ENCODE results near the gene ZNF808.
"Not testable (repeated sequence)": the region's sequence is repeated elsewhere in the genome, so short reads cannot be mapped to it uniquely, and the experiment has no call there.

The ZNF808 gene

DNA sequence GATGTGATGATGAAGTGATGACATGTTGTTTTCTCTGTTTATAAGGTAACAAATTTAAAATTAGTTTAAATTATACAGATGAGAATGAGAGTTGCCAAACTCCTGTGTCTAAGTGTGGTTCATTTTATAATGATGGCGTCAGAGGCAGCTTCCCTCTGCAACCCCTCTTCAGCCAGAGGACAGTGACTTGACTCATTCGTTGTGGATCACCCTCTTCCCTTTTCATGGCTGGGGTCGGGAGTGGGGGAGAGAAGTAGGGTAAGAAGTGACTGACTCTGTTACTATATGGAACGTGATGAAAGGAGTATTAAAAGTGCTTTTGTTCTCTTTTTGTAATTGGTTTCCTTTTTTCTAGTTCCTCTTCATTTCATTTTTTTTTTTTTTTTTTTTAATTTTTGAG is 11.3 kb downstream of the ZNF808 start:
- not testable (repeated sequence) for DNase-seq

- not testable (repeated sequence) for DNase-seq
Measured at GRCh38 chr19:52541176-52541575, 13.7 kb downstream of the ZNF808 start.

DNA sequence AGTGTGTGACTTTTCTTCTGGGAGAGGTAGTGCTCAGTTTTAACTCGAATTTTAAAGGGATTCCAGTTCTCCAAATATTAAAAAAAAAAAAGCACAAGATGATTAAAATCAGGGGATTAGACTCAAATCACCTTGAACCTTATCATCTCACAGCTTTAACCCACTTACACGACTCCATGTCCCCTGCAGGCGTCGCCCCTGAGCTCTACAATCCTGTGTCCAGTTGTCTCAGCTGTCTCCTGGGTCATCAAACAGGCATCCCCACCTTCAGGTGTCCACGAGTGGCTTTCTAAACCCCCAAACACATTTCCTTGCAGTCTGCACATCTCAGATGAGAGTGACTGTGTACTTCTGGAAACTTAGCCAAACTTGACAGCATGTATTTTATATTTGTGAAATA is 14.1 kb downstream of the ZNF808 start:
- no peak for DNase-seq

GRCh38 chr19:52542541-52542940 is 15.1 kb downstream of the ZNF808 start:
- not testable (repeated sequence) for DNase-seq

GRCh38 chr19:52542984-52543664 is 15.7 kb downstream of the ZNF808 start:
- no peak for DNase-seq

DNA sequence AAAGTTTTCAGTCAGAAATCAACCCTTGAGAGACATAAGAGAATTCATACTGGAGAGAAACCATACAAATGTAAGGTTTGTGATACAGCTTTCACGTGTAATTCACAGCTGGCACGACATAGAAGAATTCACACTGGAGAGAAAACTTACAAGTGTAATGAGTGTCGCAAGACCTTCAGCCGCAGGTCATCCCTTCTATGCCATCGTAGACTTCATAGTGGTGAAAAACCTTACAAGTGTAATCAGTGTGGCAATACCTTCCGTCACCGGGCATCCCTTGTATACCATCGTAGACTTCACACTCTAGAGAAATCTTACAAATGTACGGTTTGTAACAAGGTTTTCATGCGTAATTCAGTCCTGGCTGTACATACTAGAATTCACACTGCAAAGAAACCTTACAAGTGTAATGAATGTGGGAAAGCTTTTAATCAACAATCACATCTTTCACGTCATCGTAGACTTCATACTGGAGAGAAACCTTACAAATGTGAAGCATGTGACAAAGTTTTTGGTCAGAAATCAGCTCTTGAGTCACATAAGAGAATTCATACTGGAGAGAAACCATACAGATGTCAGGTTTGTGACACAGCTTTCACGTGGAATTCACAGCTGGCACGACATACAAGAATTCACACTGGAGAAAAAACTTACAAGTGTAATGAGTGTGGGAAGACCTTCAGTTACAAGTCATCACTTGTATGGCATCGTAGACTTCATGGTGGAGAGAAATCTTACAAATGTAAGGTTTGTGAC is 26.9 kb downstream of the ZNF808 start:
- DNase-seq, result no peak

GRCh38 chr19:52557231-52557995 is 29.9 kb downstream of the ZNF808 start:
- DNase-seq, result no peak

DNA sequence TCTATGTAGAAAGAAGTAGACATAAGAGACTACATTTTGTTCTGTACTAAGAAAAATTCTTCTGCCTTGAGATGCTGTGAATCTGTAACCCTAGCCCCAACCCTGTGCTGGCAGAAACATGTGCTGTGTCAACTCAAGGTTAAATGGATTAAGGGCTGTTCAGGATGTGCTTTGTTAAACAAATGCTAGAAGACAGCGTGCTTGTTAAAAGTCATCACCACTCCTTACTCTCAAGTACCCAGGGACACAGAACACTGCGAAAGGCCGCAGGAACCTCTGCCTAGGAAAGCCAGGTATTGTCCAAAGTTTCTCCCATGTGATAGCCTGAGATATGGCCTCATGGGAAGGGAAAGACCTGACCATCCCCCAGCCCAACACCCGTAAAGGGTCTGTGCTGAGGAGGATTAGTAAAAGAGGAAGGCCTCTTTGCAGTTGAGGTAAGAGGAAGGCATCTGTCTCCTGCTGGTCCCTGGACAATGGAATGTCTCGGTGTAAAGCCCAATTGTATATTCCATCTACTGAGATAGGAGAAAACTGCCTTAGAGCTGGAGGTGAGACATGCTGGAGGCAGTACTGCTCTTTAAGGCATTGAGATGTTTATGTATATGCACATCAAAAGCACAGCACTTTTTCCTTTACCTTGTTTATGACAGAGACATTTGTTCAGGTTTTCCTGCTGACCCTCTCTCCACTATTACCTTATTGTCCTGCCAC is 31.4 kb downstream of the ZNF808 start:
- DNase-seq, result not testable (repeated sequence)

GRCh38 chr19:52561611-52562010 is 34.1 kb downstream of the ZNF808 start:
- DNase-seq, result not testable (repeated sequence)

DNA sequence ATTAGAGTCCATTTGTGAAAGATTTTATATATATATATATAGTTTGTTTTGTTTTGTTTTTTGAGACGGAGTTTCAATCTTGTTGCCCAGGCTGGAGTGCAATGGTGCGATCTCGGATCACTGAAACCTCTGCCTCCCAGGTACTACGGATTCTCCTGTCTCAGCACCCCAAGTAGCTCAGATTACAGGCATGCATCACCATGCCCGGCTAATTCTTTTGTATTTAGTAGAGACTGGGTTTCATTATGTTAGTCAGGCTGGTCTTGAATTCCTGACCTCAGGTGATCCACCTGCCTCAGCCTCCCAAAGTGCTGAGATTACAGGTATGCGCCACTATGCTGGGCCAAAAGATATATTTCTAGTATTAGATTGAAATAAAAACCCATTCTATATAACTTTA is 38.7 kb downstream of the ZNF808 start:
- DNase-seq, result no peak

GRCh38 chr19:52566588-52566987 is 39.1 kb downstream of the ZNF808 start:
- no peak for DNase-seq

- no peak for DNase-seq
Measured at GRCh38 chr19:52567921-52568320, 40.5 kb downstream of the ZNF808 start.

GRCh38 chr19:52569638-52569999 is 42.2 kb downstream of the ZNF808 start:
- DNase-seq, result not testable (repeated sequence)

- peak; percentile 45 for DNase-seq
Measured at GRCh38 chr19:52570000-52570861, 42.8 kb downstream of the ZNF808 start, which contains the start of gene ZNF701. Gene ZNF701 (plus strand): TSS chr19:52570287. CDS start chr19:52574148, 3,861 bp downstream.

DNA sequence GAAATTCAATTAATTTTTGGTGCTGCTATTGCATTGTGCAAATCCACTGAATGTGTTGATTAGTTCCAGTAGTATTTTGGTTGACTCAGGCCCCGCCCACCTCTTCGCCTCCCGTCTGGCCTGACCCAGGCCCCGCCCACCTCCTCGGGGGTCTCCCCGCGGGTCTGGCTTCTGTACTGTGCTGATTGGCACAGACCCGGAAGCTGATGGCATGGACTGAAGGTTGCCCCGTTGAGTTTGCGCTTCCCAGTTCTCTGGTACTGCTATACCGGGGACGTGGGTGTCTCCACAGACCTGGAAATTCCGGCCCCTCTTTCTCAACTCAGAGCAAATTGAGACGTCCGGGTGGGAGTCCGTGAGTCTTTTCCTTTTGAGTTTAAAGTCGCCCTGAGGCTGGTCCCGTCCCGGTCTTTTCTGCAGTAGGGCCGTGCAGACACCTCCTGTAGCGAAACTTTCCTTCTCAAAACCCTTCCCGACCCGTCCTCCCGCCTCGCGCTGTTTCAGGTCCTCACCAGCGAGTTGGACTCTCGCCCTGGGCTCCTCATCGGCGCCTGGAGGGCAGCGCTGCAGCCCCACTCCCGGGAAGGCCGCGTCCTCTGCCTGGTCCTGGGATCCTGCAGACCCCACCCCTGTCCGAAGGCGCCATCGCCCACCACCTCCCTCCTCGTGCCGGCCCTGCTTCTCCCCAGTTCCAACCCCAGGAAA is 57.4 kb downstream of the ZNF808 start:
- no peak for DNase-seq

- DNase-seq, result no peak
Measured at GRCh38 chr19:52585604-52586003, 58.1 kb downstream of the ZNF808 start.

DNA sequence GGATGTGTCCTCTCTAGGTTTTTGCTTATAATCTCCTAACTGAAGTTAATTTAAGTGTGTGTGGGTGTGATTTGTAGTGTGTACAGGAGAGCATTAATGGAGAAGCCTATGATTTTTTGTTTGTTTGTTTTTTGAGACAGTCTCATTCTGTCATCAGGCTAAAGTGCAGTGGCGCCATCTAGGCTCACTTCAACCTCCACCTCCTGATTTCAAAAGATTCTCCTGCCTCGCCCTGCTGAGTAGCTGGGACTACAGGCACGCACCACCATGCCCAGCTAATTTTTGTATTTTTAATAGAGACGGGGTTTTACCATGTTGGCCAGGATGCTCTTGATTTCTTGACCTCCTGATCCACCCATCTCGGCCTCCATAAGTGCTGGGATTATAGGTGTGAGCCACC is 63.3 kb downstream of the ZNF808 start:
- DNase-seq, result no peak

DNA sequence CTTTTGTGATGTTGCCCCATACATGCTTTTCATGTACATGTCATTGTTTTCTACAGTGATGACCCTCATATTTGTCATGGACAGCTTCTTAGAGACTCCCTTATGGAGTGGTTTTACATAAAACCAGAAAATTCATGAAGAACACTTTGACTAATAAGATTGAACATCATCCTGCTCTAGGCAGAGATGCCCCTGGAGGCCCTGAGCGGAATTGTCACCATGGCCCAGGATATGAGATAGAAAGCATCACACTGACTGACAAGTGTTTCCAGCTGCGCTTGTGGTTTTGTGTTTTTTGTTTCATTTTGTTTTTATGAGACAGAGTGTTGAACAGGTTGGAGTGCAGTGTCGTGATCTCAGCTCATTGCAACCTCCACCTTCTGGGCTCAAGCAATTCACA is 64.8 kb downstream of the ZNF808 start:
- DNase-seq, result no peak

- DNase-seq, result not testable (repeated sequence)
Measured at GRCh38 chr19:52593441-52593840, 66.0 kb downstream of the ZNF808 start.

- no peak for DNase-seq
Measured at GRCh38 chr19:52599241-52599640, 71.8 kb downstream of the ZNF808 start.

GRCh38 chr19:52600639-52601024 is 73.2 kb downstream of the ZNF808 start:
- DNase-seq, result no peak
